Motor neuron (in vitro differentiated cells): ENCODE results near the gene DOK7. TPM values are rescaled to one million over a fixed set of nuclear protein-coding genes. Genes with fewer than 3 reads are reported as not detected.
A peak's percentile ranks its signal among the peaks of the same experiment; 100 is the strongest.
"Not testable (repeated sequence)": the region's sequence is repeated elsewhere in the genome, so short reads cannot be mapped to it uniquely, and the experiment has no call there.

ENCODE experiments used
- ATAC-seq, 8 experiments: fragments of 200-7000 bp; cut with Tn5 transposase; replicated peaks in 6 of 8; 2 replicates each; pipeline ENCODE4 v1.8.0; 2021; ENCODE audit warnings: mild to moderate bottlenecking in 8 of 8, moderate library complexity in 8 of 8
- H3K27ac ChIP-seq, 2 donors: fragments of 250-450 bp; sonication (Bioruptor Pico); 2 replicates each; pipeline ENCODE4 v1.9.0; 2021; ENCODE audit warnings: antibody characterized with exemption in 2 of 2, mild to moderate bottlenecking in 2 of 2, moderate library complexity in 1 of 2
- H3K4me1 ChIP-seq, 2 donors: fragments of 250-450 bp; sonication (Bioruptor Pico); replicated peaks in 1 of 2; 2 replicates each; pipeline ENCODE4 v1.6.1; 2021; ENCODE audit warnings: antibody characterized with exemption in 2 of 2, mild to moderate bottlenecking in 2 of 2, moderate library complexity in 1 of 2
- H3K4me3 ChIP-seq, 5 donors: fragments of 250-450 bp; sonication (Bioruptor Pico); 2 replicates each; pipeline ENCODE4 v1.9.0; 2021; ENCODE audit warnings: antibody characterized with exemption in 5 of 5, mild to moderate bottlenecking in 5 of 5, moderate library complexity in 4 of 5
- WGBS, 10 experiments: fragments of 450-650 bp; shearing (Covaris generic); methylation state at CpG; one replicate each; pipeline ENCODE4 v1.0.0; 2022; 5-methylcytosine and 5-hydroxymethylcytosine counted together
- in situ Hi-C, 9 experiments: fragments of 400-800 bp; cut with MboI; loops; one replicate each; pipeline ENCODE4 v1.15.0; 2021; ENCODE audit warnings: low sequenced_read_pairs in 9 of 9, low pct_unique_long_range_greater_than_20kb in 2 of 9; ENCODE audit not compliant: unreplicated experiment in 9 of 9
- total RNA-seq, 8 experiments: library from RNA; unstranded; fragments of 300-600 nt; gene quantifications; 2 replicates each; pipeline versions ENCODE4 v1.2.3 to v1.2.4, GENCODE V29; 2022

The DOK7 gene
- total RNA-seq, 8 experiments from 2014 or later, result 0.27 to 2.0 (median 0.62) TPM

DNA sequence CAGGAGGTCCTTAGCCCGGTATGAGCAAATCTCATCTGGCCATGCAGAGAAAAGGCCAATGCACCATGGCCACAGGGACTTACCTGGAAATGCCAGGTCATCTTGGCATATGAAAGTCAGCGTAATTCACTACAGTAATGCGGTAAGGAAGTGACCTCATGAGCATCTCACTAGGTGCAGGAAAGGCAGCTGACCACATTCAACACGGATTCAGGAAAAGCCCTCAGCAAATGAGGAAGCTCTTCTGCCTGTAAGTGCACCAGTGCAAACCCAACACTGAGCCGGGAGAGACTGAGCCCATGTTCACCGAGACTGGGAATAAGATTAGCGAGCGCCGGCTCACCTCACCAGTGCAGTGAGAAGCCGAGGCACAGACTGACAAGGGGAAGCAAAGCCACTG is 45.4 kb downstream of the DOK7 start:
- Histone ChIP-seq H3K4me1 (no peaks in the 10 kb centered on the region), H3K27ac (no peak overlapping the region), H3K4me3 (no peak overlapping the region)
- in situ Hi-C loops, result no loop called here
- 80 to 95% (median 90%) methylated on average over 2 to 10 of the region's 10 CpGs; no CpG with 5 or more reads in 4 of the 10 experiments for WGBS, 10 experiments
- no peak for ATAC-seq

DNA sequence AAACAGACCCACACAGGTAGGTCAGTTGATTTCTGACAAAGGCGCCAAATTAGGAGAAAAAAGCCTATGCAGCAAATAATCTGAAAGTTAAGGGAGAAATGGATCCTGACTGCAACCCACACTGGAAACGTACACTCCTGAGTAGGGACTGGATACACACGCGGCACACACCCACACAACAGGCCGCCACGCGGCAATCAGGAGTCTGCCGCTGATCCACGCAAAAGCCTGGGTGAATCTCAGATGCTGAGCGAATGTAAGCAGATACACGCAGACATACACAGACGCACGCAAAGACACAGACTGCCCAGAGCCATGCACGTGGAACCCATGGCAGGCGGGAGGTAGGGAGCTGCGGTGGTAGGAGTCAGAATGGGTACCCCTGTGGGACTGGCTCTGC is 47.4 kb downstream of the DOK7 start:
- Histone ChIP-seq H3K27ac (no peak overlapping the region), H3K4me1 (no peaks in the 10 kb centered on the region), H3K4me3 (no peak overlapping the region)
- ATAC-seq, result no peak
- 87 to 100% (median 94%) methylated on average over 1 to 11 of the region's 16 CpGs; no CpG with 5 or more reads in 3 of the 10 experiments for WGBS, 10 experiments
- in situ Hi-C loops, result no loop called here

DNA sequence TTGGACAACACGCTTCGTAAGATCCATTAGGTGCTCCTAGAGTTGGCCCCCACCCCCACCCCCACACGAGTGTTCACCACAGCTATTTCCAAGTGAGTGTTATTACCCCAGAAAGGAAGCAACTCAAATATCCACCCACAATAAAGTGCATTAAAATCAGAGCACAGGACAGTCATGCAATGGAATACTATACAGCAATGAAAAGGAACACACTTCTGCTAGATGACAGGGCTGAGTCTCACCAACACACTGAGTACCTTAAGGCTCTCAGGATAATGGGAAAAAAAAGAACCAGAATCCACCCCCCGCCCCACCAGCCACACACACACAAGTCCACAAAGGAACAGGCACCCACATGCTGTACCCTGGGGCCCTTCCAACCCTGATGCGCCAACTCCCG is 48.1 kb downstream of the DOK7 start:
- 100% methylated on average over 2 to 5 of the region's 6 CpGs; no CpG with 5 or more reads in 6 of the 10 experiments for WGBS, 10 experiments
- Histone ChIP-seq H3K4me1 (no peaks in the 10 kb centered on the region), H3K27ac (no peak overlapping the region), H3K4me3 (no peak overlapping the region)
- no peak for ATAC-seq
- in situ Hi-C loops, result no loop called here

DNA sequence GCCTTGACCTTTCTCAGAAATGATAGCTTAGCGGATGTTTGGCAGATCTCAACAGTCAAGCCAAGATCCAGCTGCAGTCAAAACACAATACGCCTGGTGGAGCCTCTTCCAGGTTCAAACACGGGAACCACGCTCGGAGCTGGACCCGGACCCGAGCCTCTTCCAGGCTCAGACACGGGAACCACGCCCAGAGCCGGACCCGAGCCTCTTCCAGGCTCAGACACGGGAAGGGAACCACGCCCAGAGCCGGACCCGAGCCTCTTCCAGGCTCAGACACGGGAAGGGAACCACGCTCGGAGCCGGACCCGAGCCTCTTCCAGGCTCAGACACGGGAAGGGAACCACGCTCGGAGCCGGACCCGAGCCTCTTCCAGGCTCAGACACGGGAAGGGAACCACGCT is 48.5 kb downstream of the DOK7 start:
- in situ Hi-C loops, H3K4me3 ChIP-seq, H3K27ac ChIP-seq, ATAC-seq, H3K4me1 ChIP-seq: not testable (repeated sequence)
- 100% methylated on average over 1 of the region's 27 CpGs; no CpG with 5 or more reads in 9 of the 10 experiments for WGBS, 10 experiments

DNA sequence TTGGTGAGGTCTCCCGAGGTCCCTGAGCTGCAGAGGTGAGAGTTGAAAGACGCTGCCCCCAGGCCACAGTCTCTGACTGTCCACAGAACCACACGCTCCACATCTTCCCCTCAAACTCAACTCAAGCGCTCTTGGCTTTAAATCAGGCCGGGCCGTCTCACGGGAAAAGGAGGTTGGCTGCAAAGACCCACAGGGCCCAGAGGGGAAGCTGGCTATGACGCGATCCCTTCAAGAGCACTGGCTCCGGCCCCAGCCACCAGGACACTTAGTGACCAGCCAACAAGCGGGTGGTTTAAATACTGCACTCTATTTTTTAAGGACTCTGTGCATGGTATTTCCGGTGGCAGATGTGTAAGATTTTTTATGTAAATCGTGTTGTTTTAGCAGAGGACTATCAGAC is 49.2 kb downstream of the DOK7 start:
- WGBS, 10 experiments, result 90 to 100% (median 93%) methylated on average over 1 to 12 of the region's 13 CpGs; no CpG with 5 or more reads in 6 of the 10 experiments
- Histone ChIP-seq H3K27ac (no peak overlapping the region), H3K4me1 (no peaks in the 10 kb centered on the region), H3K4me3 (no peak overlapping the region)
- no peak for ATAC-seq
- in situ Hi-C loops, result no loop called here

DNA sequence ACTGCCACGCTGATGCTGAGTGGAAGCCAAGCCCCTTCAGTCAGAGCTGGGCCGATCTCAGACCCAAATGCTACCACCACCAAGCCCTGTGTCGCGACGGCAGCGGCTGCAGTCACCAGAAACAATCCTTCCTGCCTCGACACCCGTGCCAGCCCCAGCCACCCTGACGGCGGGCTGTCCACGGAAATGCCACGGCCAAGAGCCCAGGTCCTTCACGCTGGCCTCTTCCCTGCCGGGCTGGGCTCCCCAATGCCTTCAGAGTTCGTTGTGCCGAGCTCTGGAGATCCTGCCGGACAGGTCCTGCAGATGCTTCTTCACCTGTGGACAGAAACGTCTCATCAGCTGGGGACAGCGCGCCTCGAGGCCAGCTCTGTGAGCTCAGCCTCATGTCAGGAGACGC is 49.6 kb downstream of the DOK7 start:
- 90 to 100% (median 100%) methylated on average over 1 to 10 of the region's 22 CpGs; no CpG with 5 or more reads in 1 of the 10 experiments for WGBS, 10 experiments
- no peaks in the 10 kb centered on the region for H3K4me1 ChIP-seq
- H3K4me3 ChIP-seq, result no peak overlapping the region
- H3K27ac ChIP-seq, result no peak overlapping the region
- ATAC-seq, result no peak
- in situ Hi-C loops, result no loop called here

DNA sequence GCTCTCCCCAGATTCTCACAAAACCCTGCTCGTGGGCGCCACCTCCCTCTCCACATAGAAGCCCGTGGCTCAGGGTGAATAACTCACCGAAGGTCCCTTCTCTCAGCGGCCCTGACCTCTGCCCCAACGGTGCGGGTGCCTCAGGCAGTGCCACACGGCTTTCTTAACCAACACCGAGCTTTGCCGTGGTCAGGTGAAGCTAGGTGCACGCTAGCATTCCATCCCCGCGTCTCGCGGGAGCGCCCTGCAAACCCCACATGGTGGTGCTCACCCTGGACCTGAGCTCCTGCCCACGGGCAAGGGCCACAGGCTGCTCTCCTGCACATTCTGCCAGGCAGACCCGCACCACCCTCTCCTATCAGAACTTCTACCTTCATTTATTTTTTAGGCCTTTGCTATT is 50.7 kb downstream of the DOK7 start:
- in situ Hi-C loops, result no loop called here
- ATAC-seq, result no peak
- Histone ChIP-seq H3K4me3 (no peak overlapping the region), H3K4me1 (no peaks in the 10 kb centered on the region), H3K27ac (no peak overlapping the region)
- 90 to 100% (median 94%) methylated on average over 1 to 12 of the region's 18 CpGs; no CpG with 5 or more reads in 5 of the 10 experiments for WGBS, 10 experiments

DNA sequence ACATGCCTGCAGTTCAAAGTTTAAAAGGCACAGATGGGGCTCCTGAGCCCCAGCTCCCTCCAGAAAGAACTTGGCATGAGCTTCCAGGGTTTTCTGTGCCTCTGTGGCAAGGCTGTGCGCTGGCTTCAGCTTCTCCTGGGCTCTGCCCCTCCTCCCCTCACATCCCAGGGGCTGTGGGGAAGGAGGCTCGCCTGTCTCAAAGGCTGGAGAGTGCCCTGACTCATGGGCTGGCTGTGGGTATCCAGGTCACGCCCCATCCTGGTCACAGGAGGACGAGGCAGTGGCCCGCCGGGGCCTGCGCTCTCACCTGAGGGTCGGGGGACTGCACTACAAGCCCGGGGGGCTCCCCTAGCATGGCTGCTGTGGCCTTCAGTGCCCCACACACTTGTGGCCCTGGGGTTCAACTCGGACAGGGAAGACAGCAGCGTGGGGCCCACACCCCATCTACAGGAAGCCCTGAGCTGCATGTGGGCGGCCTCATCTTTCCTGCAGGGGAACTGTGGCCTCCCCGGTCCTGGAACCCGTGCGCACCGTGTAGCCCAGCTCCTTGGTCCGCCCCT is 51.2 kb downstream of the DOK7 start:
- WGBS, 10 experiments, result 88 to 100% (median 97%) methylated on average over 1 to 6 of the region's 17 CpGs; no CpG with 5 or more reads in 5 of the 10 experiments
- Histone ChIP-seq H3K4me3 (no peak overlapping the region), H3K27ac (no peak overlapping the region), H3K4me1 (no peaks in the 10 kb centered on the region)
- peak in 1 of 8 experiments; percentile 3 for ATAC-seq
- in situ Hi-C loops, result no loop called here

DNA sequence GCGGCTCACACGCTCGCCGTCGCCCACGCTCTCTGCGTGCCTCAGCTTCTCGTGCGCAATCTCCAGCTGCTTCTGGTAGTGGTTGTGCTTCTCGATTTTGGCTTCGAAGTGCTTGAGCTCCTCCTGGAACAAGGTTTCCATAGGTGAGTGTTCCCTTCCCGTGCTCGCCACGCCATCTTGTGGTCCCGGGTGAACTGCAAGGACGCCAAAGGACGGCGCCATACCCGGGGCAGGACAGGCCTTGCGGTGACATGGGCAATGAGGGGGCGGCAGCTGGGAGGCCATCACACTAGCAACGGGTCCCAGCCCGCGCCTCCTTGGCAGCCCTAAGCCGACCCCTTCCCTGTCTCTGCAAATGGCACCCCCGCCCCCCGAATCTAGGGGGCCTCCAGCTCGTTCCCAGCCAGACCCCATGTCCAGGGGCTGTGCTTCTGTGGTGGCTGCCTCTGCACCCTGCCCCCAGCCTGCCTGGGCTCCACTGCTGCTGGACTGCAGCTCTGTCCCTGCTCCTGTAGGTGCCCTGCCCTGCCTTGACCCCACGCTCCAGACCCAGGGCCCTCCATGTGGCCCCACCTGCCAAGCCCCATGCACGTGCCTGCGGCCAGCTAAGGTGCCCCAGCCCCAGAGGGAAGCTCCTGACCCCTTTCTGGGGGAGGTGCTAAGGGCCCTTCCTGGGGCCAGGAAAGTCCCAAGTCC is 51.8 kb downstream of the DOK7 start:
- H3K27ac ChIP-seq, result no peak overlapping the region
- no peaks in the 10 kb centered on the region for H3K4me1 ChIP-seq
- 20 to 84% (median 74%) methylated on average over 1 to 18 of the region's 31 CpGs; no CpG with 5 or more reads in 5 of the 10 experiments for WGBS, 10 experiments
- in situ Hi-C loops, result no loop called here
- peak in 5 of 8 experiments; percentile 27 to 44 (median 33) for ATAC-seq
- H3K4me3 ChIP-seq, result no peak overlapping the region

DNA sequence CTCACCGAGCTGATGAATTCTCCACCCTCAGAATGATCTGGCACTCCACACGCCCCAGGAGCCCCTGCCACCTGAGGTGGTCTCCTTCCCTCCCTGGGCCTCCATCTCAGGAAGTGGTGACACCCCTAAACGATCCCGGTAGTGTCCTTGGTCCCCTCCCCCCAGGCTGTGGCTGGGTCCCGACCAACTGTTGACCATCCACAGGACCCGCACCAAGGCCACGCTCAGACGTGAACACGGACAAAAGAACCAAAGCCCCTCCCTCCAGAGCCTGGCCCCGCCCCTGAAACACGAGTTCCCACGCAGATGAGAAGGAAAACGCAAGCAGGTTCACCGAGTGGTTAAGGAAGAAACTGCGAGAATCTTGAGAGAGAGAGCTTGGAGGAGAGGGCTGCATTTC is 52.5 kb downstream of the DOK7 start:
- no peak for ATAC-seq
- Histone ChIP-seq H3K4me3 (no peak overlapping the region), H3K4me1 (no peaks in the 10 kb centered on the region), H3K27ac (no peak overlapping the region)
- WGBS, 10 experiments, result 60 to 100% (median 75%) methylated on average over 1 to 2 of the region's 15 CpGs; no CpG with 5 or more reads in 6 of the 10 experiments
- in situ Hi-C loops, result no loop called here

DNA sequence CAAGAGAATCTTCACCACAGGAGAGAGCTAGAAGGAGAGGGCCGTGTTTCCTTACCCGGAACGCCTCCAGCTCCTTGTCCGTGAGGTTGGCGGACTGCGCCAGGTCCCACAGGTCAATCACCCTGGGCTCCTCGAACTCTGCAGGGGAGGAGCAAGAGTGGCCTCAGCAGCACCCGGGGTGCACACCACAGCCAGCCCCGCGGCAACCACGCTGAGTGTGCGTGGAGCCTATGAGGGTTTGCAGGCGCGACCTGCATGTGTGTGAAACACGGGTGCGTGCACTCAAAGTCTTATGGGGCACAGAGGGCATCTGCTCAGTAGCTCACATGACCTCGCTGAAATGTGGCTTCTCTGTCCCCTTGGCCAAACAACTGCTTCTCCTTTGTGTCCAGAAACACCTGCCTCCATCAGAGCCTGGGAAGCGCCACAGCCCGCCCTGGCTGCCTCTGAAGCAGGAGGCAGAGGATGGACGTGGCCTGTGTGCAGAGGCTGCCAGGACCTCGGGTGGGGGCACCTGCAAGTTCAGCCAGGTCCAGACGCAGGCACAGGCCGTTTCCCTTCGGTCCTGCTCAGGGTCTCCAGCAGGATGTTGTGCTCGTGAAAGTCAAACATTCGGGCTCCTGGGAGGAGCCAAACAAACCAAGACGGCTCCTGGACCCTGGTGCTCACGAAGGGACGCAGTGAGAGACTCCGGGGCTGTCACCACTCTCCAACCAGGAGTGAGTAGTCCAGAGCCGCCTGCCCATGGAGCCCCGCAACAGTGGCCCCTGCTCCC is 53.1 kb downstream of the DOK7 start:
- ATAC-seq, result peak in 1 of 8 experiments; percentile 6
- Histone ChIP-seq H3K27ac (no peak overlapping the region), H3K4me1 (no peaks in the 10 kb centered on the region), H3K4me3 (no peak overlapping the region)
- in situ Hi-C loops, result no loop called here
- 83 to 100% (median 100%) methylated on average over 1 to 10 of the region's 32 CpGs; no CpG with 5 or more reads in 4 of the 10 experiments for WGBS, 10 experiments

DNA sequence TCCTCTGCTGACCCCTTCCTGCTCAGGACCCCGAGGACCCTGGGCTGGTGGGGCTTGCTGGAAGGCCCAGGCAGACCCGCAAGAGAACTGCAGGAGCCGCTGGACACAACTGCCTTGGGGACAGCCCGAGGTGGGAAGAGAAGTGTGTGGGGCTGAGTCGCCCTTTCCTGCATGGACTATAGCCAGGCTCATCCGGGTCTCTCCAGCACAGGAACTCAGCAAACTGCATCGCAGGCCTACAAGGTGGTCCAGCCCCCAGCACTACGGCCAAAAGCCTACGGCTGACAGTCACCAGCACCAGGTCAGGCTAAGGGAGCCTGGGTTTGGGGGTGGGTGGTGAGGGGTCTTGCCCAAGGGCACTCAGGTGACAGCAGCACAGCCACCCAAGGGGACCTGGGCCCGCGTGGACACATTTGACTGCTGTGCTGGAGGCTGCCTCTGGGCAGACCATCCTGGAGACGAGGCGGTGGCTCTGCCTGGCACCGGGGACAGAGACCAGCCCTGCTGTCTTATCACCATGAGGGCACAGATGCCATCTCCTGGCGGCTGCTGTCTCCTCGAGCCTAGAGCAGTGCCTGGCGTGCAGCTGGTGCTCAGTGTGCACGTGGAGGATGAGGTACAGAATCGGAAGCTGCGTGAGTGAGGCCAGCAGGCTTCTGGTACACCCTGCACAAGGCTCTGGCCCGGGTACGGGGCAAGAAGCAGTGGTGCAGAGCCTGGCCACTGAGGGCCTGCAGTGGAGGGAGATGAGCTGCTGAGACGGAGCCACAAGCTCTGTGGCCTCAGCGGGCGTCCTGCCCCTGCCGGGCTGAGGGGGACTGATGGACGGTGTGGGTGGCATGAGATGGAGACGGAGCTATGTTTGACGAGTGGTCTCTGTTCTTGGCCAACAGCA is 54.0 kb downstream of the DOK7 start:
- in situ Hi-C loops, result no loop called here
- Histone ChIP-seq H3K27ac (no peak overlapping the region), H3K4me3 (no peak overlapping the region), H3K4me1 (no peaks in the 10 kb centered on the region)
- 93 to 100% (median 98%) methylated on average over 1 to 4 of the region's 29 CpGs; no CpG with 5 or more reads in 6 of the 10 experiments for WGBS, 10 experiments
- ATAC-seq, result peak in 1 of 8 experiments; percentile 10
